Measurements from ENCODE around the gene MUC2. TPM values are rescaled to one million over a fixed set of nuclear protein-coding genes. Genes with fewer than 3 reads are reported as not detected.

The MUC2 gene
- total and polyA plus RNA-seq, 2 experiments from 2014 or later: 0.03 TPM; not detected in 1

GRCh38 chr11:1053121-1053901 lies 21.4 kb upstream of the MUC2 start:
- Histone ChIP-seq H3K36me3 (no peaks in the 10 kb centered on the region), H3K4me3 (no peak overlapping the region), H3K4me1 (ENCODE audit: low read depth) (no peaks in the 10 kb centered on the region), H3K27ac (no peak overlapping the region), H3K27me3 (no peaks in the 10 kb centered on the region), H3K9me3 (ENCODE audit: low read depth) (no peaks in the 10 kb centered on the region)
- TF ChIP-seq, protein P1, sequence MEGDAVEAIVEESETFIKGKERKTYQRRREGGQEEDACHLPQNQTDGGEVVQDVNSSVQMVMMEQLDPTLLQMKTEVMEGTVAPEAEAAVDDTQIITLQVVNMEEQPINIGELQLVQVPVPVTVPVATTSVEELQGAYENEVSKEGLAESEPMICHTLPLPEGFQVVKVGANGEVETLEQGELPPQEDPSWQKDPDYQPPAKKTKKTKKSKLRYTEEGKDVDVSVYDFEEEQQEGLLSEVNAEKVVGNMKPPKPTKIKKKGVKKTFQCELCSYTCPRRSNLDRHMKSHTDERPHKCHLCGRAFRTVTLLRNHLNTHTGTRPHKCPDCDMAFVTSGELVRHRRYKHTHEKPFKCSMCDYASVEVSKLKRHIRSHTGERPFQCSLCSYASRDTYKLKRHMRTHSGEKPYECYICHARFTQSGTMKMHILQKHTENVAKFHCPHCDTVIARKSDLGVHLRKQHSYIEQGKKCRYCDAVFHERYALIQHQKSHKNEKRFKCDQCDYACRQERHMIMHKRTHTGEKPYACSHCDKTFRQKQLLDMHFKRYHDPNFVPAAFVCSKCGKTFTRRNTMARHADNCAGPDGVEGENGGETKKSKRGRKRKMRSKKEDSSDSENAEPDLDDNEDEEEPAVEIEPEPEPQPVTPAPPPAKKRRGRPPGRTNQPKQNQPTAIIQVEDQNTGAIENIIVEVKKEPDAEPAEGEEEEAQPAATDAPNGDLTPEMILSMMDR (IDR thresholded peaks at IDR 0.05; ENCODE audit: low read depth, low read length): peak; percentile 17
- peak in 1 of 2 donors; percentile 34 for DNase-seq (ENCODE audit: low read depth in 1 of 2, low spot score in 1 of 2)

- TF ChIP-seq, protein P1 (IDR thresholded peaks at IDR 0.05; ENCODE audit: low read depth, low read length): no peak
- peak in 1 of 2 donors; percentile 29 for DNase-seq (ENCODE audit: low read depth in 1 of 2, low spot score in 1 of 2)
- H3K9me3 ChIP-seq (ENCODE audit: low read depth): no peaks in the 10 kb centered on the region
- H3K4me1 ChIP-seq (ENCODE audit: low read depth): no peaks in the 10 kb centered on the region
- H3K27me3 ChIP-seq: no peaks in the 10 kb centered on the region
- H3K4me3 ChIP-seq: no peak overlapping the region
- H3K27ac ChIP-seq: no peak overlapping the region
- H3K36me3 ChIP-seq: no peaks in the 10 kb centered on the region
Observed at GRCh38 chr11:1054143-1055108, 20.2 kb upstream of the MUC2 start.

- Histone ChIP-seq H3K36me3 (no peaks in the 10 kb centered on the region), H3K27me3 (no peaks in the 10 kb centered on the region), H3K4me1 (ENCODE audit: low read depth) (no peaks in the 10 kb centered on the region), H3K27ac (no peak overlapping the region), H3K4me3 (no peak overlapping the region), H3K9me3 (ENCODE audit: low read depth) (no peaks in the 10 kb centered on the region)
- TF ChIP-seq, protein P1 (IDR thresholded peaks at IDR 0.05; ENCODE audit: low read depth, low read length): no peak
- no peak for DNase-seq (ENCODE audit: low read depth in 1 of 2, low spot score in 1 of 2)
Observed at GRCh38 chr11:1055109-1055703, 19.5 kb upstream of the MUC2 start.

GRCh38 chr11:1055990-1056771 lies 18.5 kb upstream of the MUC2 start:
- Histone ChIP-seq H3K36me3 (no peaks in the 10 kb centered on the region), H3K4me3 (no peak overlapping the region), H3K4me1 (ENCODE audit: low read depth) (no peaks in the 10 kb centered on the region), H3K27ac (no peak overlapping the region), H3K27me3 (no peaks in the 10 kb centered on the region), H3K9me3 (ENCODE audit: low read depth) (no peaks in the 10 kb centered on the region)
- TF ChIP-seq, protein P1 (IDR thresholded peaks at IDR 0.05; ENCODE audit: low read depth, low read length): no peak
- DNase-seq (ENCODE audit: low read depth in 1 of 2, low spot score in 1 of 2): no peak

GRCh38 chr11:1057806-1058205 lies 16.9 kb upstream of the MUC2 start:
- no peak for DNase-seq (ENCODE audit: low read depth in 1 of 2, low spot score in 1 of 2)

More at GRCh38 chr11:1057806-1058205, 16.9 kb upstream of the MUC2 start:
- TF ChIP-seq, protein P1 (IDR thresholded peaks at IDR 0.05; ENCODE audit: low read depth, low read length): no peak
- no peaks in the 10 kb centered on the region for H3K9me3 ChIP-seq (ENCODE audit: low read depth)
- H3K4me3 ChIP-seq: no peak overlapping the region
- no peaks in the 10 kb centered on the region for H3K36me3 ChIP-seq
- H3K27ac ChIP-seq: no peak overlapping the region
- H3K4me1 ChIP-seq (ENCODE audit: low read depth): no peaks in the 10 kb centered on the region
- no peaks in the 10 kb centered on the region for H3K27me3 ChIP-seq
